ENCODE results near the gene HDAC4. TPM values are rescaled to one million over a fixed set of nuclear protein-coding genes. Genes with fewer than 3 reads are reported as not detected.

HDAC4 gene
- total and polyA plus RNA-seq, 10 of the 15 experiments (the other 5 are each of a cell fraction or from before 2014, with no cell fraction given): 0.22 to 15.7 (median 4.8) TPM

- ChIA-PET SMC1A (ENCODE audit: uncharacterized antibody, unreplicated experiment) (no interaction called here), POLR2A (no interaction called here), RAD21 (ENCODE audit: unreplicated experiment) (no interaction called here), CTCF (no interaction called here)
- TF ChIP-seq, protein P1, sequence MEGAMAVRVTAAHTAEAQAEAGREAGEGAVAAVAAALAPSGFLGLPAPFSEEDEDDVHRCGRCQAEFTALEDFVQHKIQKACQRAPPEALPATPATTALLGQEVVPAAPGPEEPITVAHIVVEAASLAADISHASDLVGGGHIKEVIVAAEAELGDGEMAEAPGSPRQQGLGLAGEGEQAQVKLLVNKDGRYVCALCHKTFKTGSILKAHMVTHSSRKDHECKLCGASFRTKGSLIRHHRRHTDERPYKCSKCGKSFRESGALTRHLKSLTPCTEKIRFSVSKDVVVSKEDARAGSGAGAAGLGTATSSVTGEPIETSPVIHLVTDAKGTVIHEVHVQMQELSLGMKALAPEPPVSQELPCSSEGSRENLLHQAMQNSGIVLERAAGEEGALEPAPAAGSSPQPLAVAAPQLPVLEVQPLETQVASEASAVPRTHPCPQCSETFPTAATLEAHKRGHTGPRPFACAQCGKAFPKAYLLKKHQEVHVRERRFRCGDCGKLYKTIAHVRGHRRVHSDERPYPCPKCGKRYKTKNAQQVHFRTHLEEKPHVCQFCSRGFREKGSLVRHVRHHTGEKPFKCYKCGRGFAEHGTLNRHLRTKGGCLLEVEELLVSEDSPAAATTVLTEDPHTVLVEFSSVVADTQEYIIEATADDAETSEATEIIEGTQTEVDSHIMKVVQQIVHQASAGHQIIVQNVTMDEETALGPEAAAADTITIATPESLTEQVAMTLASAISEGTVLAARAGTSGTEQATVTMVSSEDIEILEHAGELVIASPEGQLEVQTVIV (IDR thresholded peaks at IDR 0.05; ENCODE audit: borderline replicate concordance, partially characterized antibody): no peak
- no peak for TF ChIP-seq TBL1XR1 (IDR thresholded peaks at IDR 0.05; ENCODE audit: low read depth, low read length)
- no peak for TF ChIP-seq HSF1 (IDR thresholded peaks at IDR 0.05; ENCODE audit: low read depth, low read length)
- no peak for TF ChIP-seq TAF1 (IDR thresholded peaks at IDR 0.05; ENCODE audit: borderline replicate concordance, low read depth, low read length)
- TF ChIP-seq NFYA (IDR thresholded peaks at IDR 0.05; ENCODE audit: borderline replicate concordance, low read depth, low read length): no peak
- no peak for TF ChIP-seq RCOR1 (conservative IDR thresholded peaks at IDR 0.05; ENCODE audit: low read depth, low read length)
- TF ChIP-seq YY1 (IDR thresholded peaks at IDR 0.05; ENCODE audit: low read depth, low read length): no peak
- TF ChIP-seq FOS (IDR thresholded peaks at IDR 0.05; ENCODE audit: borderline replicate concordance, extremely low read depth, insufficient read length): no peak
- no peak for TF ChIP-seq TCF3 (IDR thresholded peaks at IDR 0.05; ENCODE audit: borderline replicate concordance, insufficient read depth, low read depth, low read length)
- no peak for TF ChIP-seq SIN3A (IDR thresholded peaks at IDR 0.05; ENCODE audit: low read depth, low read length)
- no peak for TF ChIP-seq CBX5 (IDR thresholded peaks at IDR 0.05; ENCODE audit: low read depth)
- TF ChIP-seq PAX5 (IDR thresholded peaks at IDR 0.05; ENCODE audit: borderline replicate concordance, low read depth, low read length): no peak
- no peak for TF ChIP-seq NFXL1 (IDR thresholded peaks at IDR 0.05; ENCODE audit: borderline replicate concordance)
- TF ChIP-seq NKRF (conservative IDR thresholded peaks at IDR 0.05): no peak
- no peak for TF ChIP-seq BACH1 (IDR thresholded peaks at IDR 0.05; ENCODE audit: borderline replicate concordance)
- TF ChIP-seq GATAD2B (conservative IDR thresholded peaks at IDR 0.05; ENCODE audit: low read depth): no peak
- Histone ChIP-seq H2AFZ (ENCODE audit: control insufficient read depth, low read depth, low read length) (no peak overlapping the region), H3K9me3 (replicated peaks; ENCODE audit: control insufficient read depth, insufficient read depth, low read length) (no peaks in the 10 kb centered on the region), H3K36me3 (ENCODE audit: control insufficient read depth in 2 of 2, insufficient read depth in 2 of 2, low read length in 1 of 2) (no peaks in the 10 kb centered on the region), H3K27me3 (replicated peaks in 1 of 2; ENCODE audit: control insufficient read depth in 2 of 2, insufficient read depth in 2 of 2, low read length in 1 of 2) (no peaks in the 10 kb centered on the region), H3K27ac (ENCODE audit: control insufficient read depth, insufficient read depth) (no peak overlapping the region), H4K20me1 (ENCODE audit: control insufficient read depth, insufficient read depth) (no peaks in the 10 kb centered on the region; the same call in none of the 2 replicates), H3K4me1 (ENCODE audit: control insufficient read depth, insufficient read depth, low read length) (peaks cover 22% of the 10 kb centered on the region), H3K79me2 (ENCODE audit: control insufficient read depth, insufficient read depth, low read length) (no peaks in the 10 kb centered on the region), H3K4me3 (no peak overlapping the region), H3K9ac (ENCODE audit: control insufficient read depth, insufficient read depth, low read length) (no peak overlapping the region), H3K4me2 (ENCODE audit: control insufficient read depth, insufficient read depth) (no peak overlapping the region)
- in situ Hi-C loops (cut with MboI) (no loop called here), intact Hi-C loops (cut with micrococcal nuclease; ENCODE audit: unreplicated experiment) (no loop called here)
- no peak for FAIRE-seq
- ATAC-seq: no peak
- DNase-seq (ENCODE audit: low read depth, low spot score): no peak
- no TSS peak for BruUV-seq (replicated peaks)
- WGBS (ENCODE audit: insufficient coverage, insufficient replicate concordance, low lambda C conversion rate, missing lambda C conversion rate): 100% methylated on average over 5 of the region's 5 CpGs
Observed at GRCh38 chr2:239300242-239300641, 100.6 kb downstream of the HDAC4 start.

Measured in GM12878 (cell line).